ENCODE measurements around the gene RFK. TPM values are rescaled to one million over a fixed set of nuclear protein-coding genes. Genes with fewer than 3 reads are reported as not detected.

RFK gene
- total and polyA plus RNA-seq, 2 donors from 2014 or later: 20.6 to 40.3 TPM

DNA sequence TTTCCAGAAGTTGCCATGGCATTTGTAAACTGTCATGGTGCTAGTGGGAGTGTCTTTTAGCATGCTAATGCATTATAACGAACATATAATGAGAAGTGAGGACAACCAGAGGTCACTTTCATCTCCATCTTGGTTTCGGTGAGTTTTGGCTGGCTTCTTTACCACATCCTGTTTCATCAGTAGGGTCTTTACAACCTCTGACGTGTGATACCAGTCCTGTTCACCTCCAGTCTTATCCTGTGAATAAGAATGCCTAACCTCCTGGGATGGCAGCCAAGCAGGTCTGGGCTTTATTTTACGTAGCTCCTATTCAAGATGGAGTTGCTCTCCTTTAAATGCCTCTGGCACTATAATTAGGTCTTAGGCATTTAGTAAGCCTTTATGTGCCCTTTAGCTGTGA is 20.4 kb upstream of the RFK start:
- TF ChIP-seq, protein P1, sequence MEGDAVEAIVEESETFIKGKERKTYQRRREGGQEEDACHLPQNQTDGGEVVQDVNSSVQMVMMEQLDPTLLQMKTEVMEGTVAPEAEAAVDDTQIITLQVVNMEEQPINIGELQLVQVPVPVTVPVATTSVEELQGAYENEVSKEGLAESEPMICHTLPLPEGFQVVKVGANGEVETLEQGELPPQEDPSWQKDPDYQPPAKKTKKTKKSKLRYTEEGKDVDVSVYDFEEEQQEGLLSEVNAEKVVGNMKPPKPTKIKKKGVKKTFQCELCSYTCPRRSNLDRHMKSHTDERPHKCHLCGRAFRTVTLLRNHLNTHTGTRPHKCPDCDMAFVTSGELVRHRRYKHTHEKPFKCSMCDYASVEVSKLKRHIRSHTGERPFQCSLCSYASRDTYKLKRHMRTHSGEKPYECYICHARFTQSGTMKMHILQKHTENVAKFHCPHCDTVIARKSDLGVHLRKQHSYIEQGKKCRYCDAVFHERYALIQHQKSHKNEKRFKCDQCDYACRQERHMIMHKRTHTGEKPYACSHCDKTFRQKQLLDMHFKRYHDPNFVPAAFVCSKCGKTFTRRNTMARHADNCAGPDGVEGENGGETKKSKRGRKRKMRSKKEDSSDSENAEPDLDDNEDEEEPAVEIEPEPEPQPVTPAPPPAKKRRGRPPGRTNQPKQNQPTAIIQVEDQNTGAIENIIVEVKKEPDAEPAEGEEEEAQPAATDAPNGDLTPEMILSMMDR (IDR thresholded peaks at IDR 0.05; ENCODE audit: borderline replicate concordance, extremely low read depth, insufficient read depth): no peak
- intact Hi-C loops (cut with DNase I): no loop called here
- H3K9me3 ChIP-seq (ENCODE audit: control insufficient read depth in 2 of 3, insufficient read depth in 1 of 3, low read length in 3 of 3): peaks cover 0 to 6% (median 4%) of the 10 kb centered on the region in 3 donors
- H3K27me3 ChIP-seq (ENCODE audit: control insufficient read depth, insufficient read depth, low read length): no peaks in the 10 kb centered on the region
- no peak overlapping the region for H3K4me3 ChIP-seq (ENCODE audit: low read length in 3 of 3)
- H3K4me1 ChIP-seq (ENCODE audit: control insufficient read depth in 2 of 3, insufficient read depth in 2 of 3, low read depth in 1 of 3, low read length in 3 of 3): no peaks in the 10 kb centered on the region
- H3K27ac ChIP-seq (ENCODE audit: low read depth in 2 of 2, low read length in 2 of 2): no peak overlapping the region
- no peaks in the 10 kb centered on the region for H3K36me3 ChIP-seq (ENCODE audit: control insufficient read depth in 2 of 3, insufficient read depth in 3 of 3, low read length in 3 of 3)
- no peak for FAIRE-seq
- DNase-seq: no peak
- no peak overlapping the region for H3K9ac ChIP-seq (ENCODE audit: low read length in 3 of 3)

DNA sequence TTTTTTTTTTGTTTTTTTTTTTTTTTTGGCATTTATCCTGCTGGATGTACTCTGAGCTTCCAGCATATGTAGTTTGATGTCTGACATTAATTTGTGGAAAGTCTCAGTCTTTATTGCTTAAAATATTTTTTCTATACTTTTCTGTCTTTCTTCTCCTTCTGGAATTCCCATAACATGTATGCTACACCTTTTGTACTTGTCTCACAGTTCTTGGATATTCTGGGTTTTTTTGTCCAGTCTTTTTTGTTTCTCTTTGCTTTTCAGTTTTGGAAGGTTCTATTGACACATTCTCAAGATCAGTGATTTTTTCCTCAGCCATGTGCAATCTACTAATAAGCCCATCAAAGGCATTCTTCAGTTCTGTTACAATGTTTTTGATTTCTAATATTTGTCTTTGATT is 19.4 kb upstream of the RFK start:
- H3K9me3 ChIP-seq (ENCODE audit: control insufficient read depth in 2 of 3, insufficient read depth in 1 of 3, low read length in 3 of 3): peaks cover 0 to 6% (median 4%) of the 10 kb centered on the region in 3 donors
- TF ChIP-seq, protein P1 (IDR thresholded peaks at IDR 0.05; ENCODE audit: borderline replicate concordance, extremely low read depth, insufficient read depth): no peak
- DNase-seq (no peak), FAIRE-seq (no peak)
- H3K9ac ChIP-seq (ENCODE audit: low read length in 3 of 3): no peak overlapping the region
- H3K36me3 ChIP-seq (ENCODE audit: control insufficient read depth in 2 of 3, insufficient read depth in 3 of 3, low read length in 3 of 3): no peaks in the 10 kb centered on the region
- intact Hi-C loops (cut with DNase I): no loop called here
- no peak overlapping the region for H3K4me3 ChIP-seq (ENCODE audit: low read length in 3 of 3)
- H3K4me1 ChIP-seq (ENCODE audit: control insufficient read depth in 2 of 3, insufficient read depth in 2 of 3, low read depth in 1 of 3, low read length in 3 of 3): no peaks in the 10 kb centered on the region
- no peak overlapping the region for H3K27ac ChIP-seq (ENCODE audit: low read depth in 2 of 2, low read length in 2 of 2)
- H3K27me3 ChIP-seq (ENCODE audit: control insufficient read depth, insufficient read depth, low read length): no peaks in the 10 kb centered on the region

DNA sequence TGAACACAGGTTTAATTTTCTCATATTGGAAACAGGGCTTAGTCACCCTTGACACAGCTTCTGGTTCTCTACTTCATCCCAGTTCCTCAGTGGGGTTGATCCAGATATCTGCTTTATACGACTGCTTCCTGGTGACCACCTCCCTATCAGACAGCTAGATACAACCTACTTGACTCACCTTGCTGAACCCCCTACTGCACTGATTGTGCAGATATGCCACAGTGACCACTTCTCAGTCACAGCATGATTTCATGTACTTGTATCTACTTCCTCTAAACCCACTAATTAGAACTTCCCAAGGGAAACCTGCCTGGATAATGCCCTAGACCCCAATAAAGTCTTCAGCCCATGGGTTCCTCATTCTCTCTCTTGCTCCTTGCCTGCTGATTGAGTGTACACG is 18.4 kb upstream of the RFK start:
- Histone ChIP-seq H3K4me3 (ENCODE audit: low read length in 3 of 3) (no peak overlapping the region), H3K9ac (ENCODE audit: low read length in 3 of 3) (no peak overlapping the region), H3K9me3 (ENCODE audit: control insufficient read depth in 2 of 3, insufficient read depth in 1 of 3, low read length in 3 of 3) (peaks cover 0 to 6% (median 4%) of the 10 kb centered on the region in 3 donors), H3K27me3 (ENCODE audit: control insufficient read depth, insufficient read depth, low read length) (no peaks in the 10 kb centered on the region), H3K36me3 (ENCODE audit: control insufficient read depth in 2 of 3, insufficient read depth in 3 of 3, low read length in 3 of 3) (no peaks in the 10 kb centered on the region), H3K27ac (ENCODE audit: low read depth in 2 of 2, low read length in 2 of 2) (no peak overlapping the region), H3K4me1 (ENCODE audit: control insufficient read depth in 2 of 3, insufficient read depth in 2 of 3, low read depth in 1 of 3, low read length in 3 of 3) (no peaks in the 10 kb centered on the region)
- TF ChIP-seq, protein P1 (IDR thresholded peaks at IDR 0.05; ENCODE audit: borderline replicate concordance, extremely low read depth, insufficient read depth): no peak
- intact Hi-C loops (cut with DNase I): no loop called here
- FAIRE-seq: no peak
- DNase-seq: no peak

DNA sequence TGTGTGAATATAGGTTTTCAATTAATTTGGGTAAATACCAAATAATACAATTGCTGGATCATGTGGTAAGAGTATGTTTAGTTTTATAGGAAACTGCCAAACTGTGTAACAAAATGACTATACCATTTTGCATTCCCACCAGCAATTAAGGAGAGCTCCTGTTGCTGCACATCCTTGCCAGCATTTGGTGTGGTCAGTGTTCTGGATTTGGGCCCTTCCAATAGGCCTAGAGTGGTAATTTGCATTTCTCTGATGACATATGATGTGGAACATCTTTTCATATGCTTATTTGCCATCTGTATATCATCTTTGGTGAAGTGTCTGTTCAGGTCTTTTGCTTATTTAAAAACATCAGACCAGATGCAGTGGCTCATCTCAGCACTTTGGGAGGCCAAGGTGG is 11.6 kb upstream of the RFK start:
- no peaks in the 10 kb centered on the region for H3K36me3 ChIP-seq (ENCODE audit: control insufficient read depth in 2 of 3, insufficient read depth in 3 of 3, low read length in 3 of 3)
- no peak overlapping the region for H3K4me3 ChIP-seq (ENCODE audit: low read length in 3 of 3)
- no peak overlapping the region for H3K9ac ChIP-seq (ENCODE audit: low read length in 3 of 3)
- H3K9me3 ChIP-seq (ENCODE audit: control insufficient read depth in 2 of 3, insufficient read depth in 1 of 3, low read length in 3 of 3): no peaks in the 10 kb centered on the region
- no peak for FAIRE-seq
- no peak for DNase-seq
- H3K27ac ChIP-seq (ENCODE audit: low read depth in 2 of 2, low read length in 2 of 2): no peak overlapping the region
- H3K27me3 ChIP-seq (ENCODE audit: control insufficient read depth, insufficient read depth, low read length): no peaks in the 10 kb centered on the region
- H3K4me1 ChIP-seq (ENCODE audit: control insufficient read depth in 2 of 3, insufficient read depth in 2 of 3, low read depth in 1 of 3, low read length in 3 of 3): no peaks in the 10 kb centered on the region
- intact Hi-C loops (cut with DNase I): no loop called here
- TF ChIP-seq, protein P1 (IDR thresholded peaks at IDR 0.05; ENCODE audit: borderline replicate concordance, extremely low read depth, insufficient read depth): no peak
